Body of pancreas (tissue), 4 donors: ENCODE data around the gene SNCA.

Experiments used
- POLR2A ChIP-seq, 3 donors: fragments of 450-650 bp; IDR thresholded peaks; one replicate each; pipeline ENCODE4 v1.6.1; 2016; ENCODE audit warnings: antibody characterized with exemption in 3 of 3, mild to moderate bottlenecking in 2 of 3
- TF ChIP-seq, protein P1 (sequence below), 7 experiments: fragments of 450-650 bp in 4 of 7; fragments of 200-600 bp in 3 of 7; sonication (generic) in 3 of 7; IDR thresholded peaks; one replicate each; pipeline ENCODE4 v1.5.1; 2016 to 2019; ENCODE audit warnings: antibody characterized with exemption in 7 of 7

DNA sequence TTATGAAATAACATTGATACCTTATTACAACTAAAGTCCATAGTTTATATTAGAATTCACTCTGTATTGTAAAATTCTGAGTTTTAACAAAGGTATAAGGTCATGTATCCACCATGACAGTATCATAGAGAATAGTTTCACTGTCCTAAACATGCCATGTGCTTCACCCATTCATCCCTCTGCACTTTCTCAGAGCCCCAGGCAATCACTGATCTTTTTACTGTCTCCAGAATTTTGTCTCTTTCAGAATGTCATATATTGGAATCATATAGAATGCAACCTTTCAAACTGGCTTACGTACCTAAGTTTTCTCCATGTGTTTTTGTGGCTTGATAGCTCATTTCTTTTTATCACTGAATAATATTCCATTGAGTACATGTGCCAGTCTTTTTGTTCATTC lies 33.9 kb downstream of the SNCA start:
- TF ChIP-seq, protein P1, sequence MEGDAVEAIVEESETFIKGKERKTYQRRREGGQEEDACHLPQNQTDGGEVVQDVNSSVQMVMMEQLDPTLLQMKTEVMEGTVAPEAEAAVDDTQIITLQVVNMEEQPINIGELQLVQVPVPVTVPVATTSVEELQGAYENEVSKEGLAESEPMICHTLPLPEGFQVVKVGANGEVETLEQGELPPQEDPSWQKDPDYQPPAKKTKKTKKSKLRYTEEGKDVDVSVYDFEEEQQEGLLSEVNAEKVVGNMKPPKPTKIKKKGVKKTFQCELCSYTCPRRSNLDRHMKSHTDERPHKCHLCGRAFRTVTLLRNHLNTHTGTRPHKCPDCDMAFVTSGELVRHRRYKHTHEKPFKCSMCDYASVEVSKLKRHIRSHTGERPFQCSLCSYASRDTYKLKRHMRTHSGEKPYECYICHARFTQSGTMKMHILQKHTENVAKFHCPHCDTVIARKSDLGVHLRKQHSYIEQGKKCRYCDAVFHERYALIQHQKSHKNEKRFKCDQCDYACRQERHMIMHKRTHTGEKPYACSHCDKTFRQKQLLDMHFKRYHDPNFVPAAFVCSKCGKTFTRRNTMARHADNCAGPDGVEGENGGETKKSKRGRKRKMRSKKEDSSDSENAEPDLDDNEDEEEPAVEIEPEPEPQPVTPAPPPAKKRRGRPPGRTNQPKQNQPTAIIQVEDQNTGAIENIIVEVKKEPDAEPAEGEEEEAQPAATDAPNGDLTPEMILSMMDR (IDR thresholded peaks at IDR 0.05): no peak
- TF ChIP-seq POLR2A (IDR thresholded peaks at IDR 0.05): no peak
